Cardiac septum (tissue), 1 donor: ENCODE data around the gene COL19A1. TPM values are rescaled to one million over a fixed set of nuclear protein-coding genes. Genes with fewer than 3 reads are reported as not detected.

Source experiments
- DNase-seq: peaks from one replicate; pipeline ENCODE4 v3.0.0-alpha.2; 2020; ENCODE audit warnings: low spot score
- intact Hi-C: fragments of 100-400 bp; cut with DNase I; formaldehyde crosslinking; loops from one replicate; pipeline ENCODE4 v1.14.0; 2022
- total RNA-seq: library from RNA; stranded (reverse); fragmentation: NEBNext Ultra II Directional; extraction: Animal tissue kit (Norgen Biotek cat#: 25700); gene quantifications from one replicate; pipeline ENCODE4 v1.2.1, GENCODE V29; 2021
- donor health status: DM: no; HTN: no; CAD: no.

Gene COL19A1
- total RNA-seq, 1 donor from 2014 or later = 3.3 TPM

DNA sequence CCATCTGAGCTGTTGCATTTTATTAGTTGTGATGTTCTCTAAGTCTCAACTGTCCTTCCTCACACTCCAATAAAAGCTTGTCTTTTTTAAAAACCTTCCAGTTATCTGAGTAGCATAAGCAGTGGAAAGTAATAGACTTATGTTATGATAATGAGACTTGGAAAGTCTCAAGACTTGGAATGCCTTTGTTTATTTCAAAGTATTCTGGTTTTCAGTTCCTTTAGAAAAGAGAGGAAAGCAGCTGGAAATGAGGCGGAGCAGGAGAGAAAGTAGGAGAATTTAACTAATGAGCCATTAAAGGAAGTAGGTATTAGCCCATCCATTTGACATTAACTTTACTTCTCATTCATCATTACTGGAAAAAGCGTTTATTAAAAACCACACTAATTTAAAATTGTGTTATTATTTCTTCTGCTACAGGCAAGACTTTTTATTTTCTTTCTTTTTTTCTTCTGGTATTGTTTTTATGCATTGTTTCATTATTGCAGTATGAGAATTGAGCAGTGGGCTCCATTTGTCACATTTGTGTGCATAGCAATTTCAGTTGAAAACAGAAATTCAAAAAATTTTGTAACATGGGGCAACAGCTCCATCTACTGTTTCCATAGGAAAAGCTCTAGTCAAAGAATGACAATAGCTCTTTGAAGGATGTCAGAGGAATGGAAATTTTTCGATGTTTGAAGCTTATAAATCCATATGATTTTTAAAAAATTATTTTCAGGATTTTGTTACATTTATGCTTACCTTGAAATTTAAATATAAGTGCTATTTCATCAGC is 241.7 kb downstream of the COL19A1 start:
- intact Hi-C loops = loop anchor here (10.0 kb wide), 1 partner anchor 373 kb away; no protein-coding TSS in a partner anchor
- no peak for DNase-seq

GRCh38 chr6:70110126-70111022 is 244.0 kb downstream of the COL19A1 start:
- intact Hi-C loops = loop anchor here (5.0 kb wide), 1 partner anchor 273 kb away; no protein-coding TSS in a partner anchor
- DNase-seq = no peak

DNA sequence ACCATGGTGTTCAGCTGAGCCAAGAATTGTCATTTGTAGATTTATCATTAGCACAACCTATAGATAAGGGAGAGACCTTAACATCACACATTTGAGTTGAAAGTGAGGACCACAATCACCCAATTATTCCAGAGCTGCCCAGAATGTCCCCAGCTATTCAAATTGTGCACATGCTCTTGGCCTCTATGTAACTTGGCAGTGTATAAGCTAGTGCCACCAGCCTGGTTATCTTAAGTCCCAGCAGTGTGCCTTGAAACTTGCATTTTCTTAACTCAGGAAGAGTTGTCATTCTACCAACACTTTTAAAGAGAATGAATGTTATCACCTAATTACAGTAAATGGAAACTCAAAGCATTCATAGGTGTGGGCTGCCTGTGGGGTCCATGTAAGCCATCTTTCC is 245.4 kb downstream of the COL19A1 start:
- intact Hi-C loops = loop anchor here (5.0 kb wide), 1 partner anchor 274 kb away; no protein-coding TSS in a partner anchor
- DNase-seq = no peak

DNA sequence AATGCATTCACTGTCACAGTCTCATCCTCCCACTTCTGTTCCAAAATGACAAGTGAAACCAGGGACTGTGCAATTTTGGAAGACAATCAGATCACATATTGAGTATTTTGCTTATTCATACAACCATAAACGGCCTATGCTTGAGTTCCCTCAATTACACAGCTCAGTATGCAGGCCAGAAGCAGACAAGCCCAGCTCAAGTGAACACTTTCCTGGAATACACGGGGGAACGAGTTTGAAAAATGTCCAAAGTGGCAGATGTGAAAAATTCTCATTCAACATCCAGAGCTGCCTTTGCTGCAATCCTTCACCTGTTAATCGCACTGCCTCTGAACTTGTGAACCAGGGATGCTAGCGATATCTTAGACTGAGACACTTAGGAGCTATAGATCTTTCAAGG is 246.4 kb downstream of the COL19A1 start:
- DNase-seq = no peak
- intact Hi-C loops = loop anchor here (5.0 kb wide), 1 partner anchor 275 kb away; no protein-coding TSS in a partner anchor

GRCh38 chr6:70113171-70113570 is 246.8 kb downstream of the COL19A1 start:
- DNase-seq = no peak
- intact Hi-C loops = loop anchor here (5.0 kb wide), 1 partner anchor 276 kb away; no protein-coding TSS in a partner anchor

DNA sequence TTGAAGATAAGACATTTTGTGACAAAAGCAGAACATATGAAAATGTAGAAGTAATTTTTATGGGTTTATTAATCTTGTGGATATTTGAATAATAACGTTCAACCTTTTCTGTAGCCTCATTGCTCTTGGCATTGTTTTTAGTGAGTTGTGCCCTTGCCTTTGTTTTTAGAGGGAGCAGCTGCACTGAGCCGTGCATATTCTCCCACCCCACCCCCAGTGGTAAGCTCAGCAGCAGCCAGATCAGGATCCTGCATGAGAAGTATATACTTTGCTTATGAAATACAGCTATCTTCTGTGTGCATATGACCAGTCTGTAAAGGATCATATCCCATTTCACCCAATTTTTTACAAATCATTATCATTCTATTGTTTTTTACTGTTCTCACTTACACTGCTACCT is 252.3 kb downstream of the COL19A1 start:
- intact Hi-C loops = no loop called here

GRCh38 chr6:70119218-70119835 is 253.0 kb downstream of the COL19A1 start:
- no peak for DNase-seq
- intact Hi-C loops = no loop called here

More for the DNA sequence above, 252.3 kb downstream of the COL19A1 start:
- DNase-seq = no peak

DNA sequence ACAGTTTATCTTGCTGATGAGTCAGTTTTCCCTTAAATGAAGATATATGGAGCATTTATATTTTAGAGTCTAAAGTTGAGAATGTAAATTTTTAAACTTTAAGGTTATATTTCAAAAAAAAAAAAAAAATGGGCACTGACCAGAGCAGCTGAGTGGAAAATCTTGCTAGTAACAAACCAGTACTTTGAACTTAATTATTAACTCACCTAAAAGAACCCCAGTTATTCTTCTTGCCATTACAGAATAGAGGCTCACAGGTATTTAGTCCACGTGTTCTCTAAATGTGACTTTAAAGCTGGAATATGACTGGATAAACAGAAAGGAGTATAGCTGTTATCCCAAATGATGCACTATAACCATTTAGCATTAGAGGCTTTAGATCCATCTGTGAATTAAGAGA is 258.1 kb downstream of the COL19A1 start:
- intact Hi-C loops = no loop called here
- no peak for DNase-seq

- intact Hi-C loops = no loop called here
- DNase-seq = no peak
These were observed 258.7 kb downstream of the COL19A1 start for GRCh38 chr6:70124882-70125545.

- DNase-seq = no peak
- intact Hi-C loops = no loop called here
These were observed 259.2 kb downstream of the COL19A1 start for GRCh38 chr6:70125602-70126001.

GRCh38 chr6:70129341-70129740 is 263.0 kb downstream of the COL19A1 start:
- intact Hi-C loops = no loop called here
- DNase-seq = no peak

GRCh38 chr6:70130865-70131264 is 264.5 kb downstream of the COL19A1 start:
- intact Hi-C loops = no loop called here
- DNase-seq = no peak

DNA sequence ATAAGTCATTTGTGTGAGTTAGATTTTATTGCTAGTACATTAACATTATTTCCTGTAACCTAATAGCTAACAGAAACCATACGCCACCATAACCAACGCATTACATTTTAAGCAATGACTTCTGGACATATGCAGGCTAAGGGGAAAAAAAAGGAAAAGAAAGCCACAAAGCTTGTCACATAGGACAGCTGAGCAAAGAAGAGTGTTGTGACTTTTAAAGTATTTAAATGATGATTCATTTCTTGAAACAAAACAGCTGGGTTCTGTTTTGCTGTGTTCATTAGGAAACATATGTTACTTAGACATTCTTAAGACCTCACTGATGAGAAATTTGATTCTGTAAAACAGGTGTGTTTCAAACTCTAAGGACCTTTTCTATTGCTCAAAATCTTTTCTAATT is 265.2 kb downstream of the COL19A1 start:
- DNase-seq = no peak
- intact Hi-C loops = no loop called here

DNA sequence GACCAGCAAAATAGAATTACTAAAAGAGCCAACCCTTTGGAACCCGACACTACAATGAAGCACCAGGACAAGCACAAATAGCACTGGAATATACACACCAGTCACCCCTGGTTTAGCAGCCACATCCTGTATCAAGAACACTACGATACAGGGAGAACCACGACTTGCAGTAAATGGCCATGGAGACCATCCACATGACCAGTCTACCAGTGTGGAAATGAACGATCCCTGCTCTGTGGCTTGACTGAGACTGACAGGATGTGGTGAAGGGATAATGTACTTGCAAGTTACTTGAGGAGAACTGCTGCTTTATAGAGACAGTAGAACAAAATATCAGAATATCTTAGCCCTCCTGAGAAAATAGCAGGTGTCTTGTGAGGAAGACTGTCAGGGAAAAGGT is 266.9 kb downstream of the COL19A1 start:
- no peak for DNase-seq
- intact Hi-C loops = no loop called here

DNA sequence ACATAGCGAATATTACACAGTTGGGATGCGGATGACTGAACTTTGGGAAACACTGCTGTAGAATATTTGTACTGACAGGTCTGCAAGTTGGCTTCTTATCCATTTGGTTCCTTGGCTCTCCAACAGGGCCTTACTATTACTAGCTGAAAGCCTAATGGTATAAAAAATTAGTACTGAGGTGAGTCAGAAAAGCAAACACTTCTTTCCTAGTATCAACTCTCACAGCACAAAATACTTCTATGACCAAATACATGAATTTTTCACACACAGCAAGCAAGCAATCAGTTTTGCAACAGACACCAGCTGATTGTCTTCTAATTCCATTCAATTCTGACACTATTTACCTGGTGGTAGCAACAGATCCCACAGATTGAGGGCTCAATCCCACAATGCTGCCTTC is 268.2 kb downstream of the COL19A1 start:
- intact Hi-C loops = no loop called here
- DNase-seq = no peak

GRCh38 chr6:70135219-70136160 is 269.1 kb downstream of the COL19A1 start:
- no peak for DNase-seq
- intact Hi-C loops = no loop called here

- no peak for DNase-seq
- intact Hi-C loops = no loop called here
These were observed 270.6 kb downstream of the COL19A1 start for GRCh38 chr6:70136996-70137395.

GRCh38 chr6:70140496-70140895 is 274.1 kb downstream of the COL19A1 start:
- intact Hi-C loops = no loop called here
- no peak for DNase-seq
